Midbrain (tissue), 1 donor: ENCODE data around the gene UCK1.

Experiments
- DNase-seq: peaks from one replicate; lab custom pipeline; 2025; lab: John Stamatoyannopoulos, UW

UCK1 gene

DNA sequence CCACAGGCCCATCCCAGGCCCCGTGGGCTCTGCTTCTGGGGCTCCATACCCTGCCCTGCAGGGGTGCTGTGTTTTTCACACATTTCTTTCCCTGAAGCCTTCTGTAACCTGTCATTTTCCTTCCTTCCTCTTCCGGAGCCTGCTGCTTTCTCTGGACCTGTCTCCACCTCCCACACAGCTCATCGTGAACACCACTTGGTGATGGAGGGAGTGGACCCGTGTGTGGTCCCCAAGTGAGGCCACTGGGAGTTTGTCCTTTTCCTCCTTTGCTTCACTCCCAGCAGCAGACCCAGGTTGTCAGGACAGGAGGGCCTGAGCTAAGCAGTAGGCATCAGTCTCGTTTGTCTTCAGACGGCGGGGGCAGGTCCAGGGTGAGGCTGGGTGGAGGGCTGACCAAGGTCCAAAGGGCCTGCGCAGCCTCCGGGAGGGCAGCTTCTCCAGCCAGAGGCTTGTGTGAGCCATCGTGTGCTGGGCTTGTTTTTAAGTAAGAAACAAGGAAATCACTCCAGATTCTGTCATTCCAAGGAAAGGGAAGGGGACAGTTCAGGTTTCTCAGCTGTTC lies 34.1 kb downstream of the UCK1 start:
- no peak for DNase-seq

DNA sequence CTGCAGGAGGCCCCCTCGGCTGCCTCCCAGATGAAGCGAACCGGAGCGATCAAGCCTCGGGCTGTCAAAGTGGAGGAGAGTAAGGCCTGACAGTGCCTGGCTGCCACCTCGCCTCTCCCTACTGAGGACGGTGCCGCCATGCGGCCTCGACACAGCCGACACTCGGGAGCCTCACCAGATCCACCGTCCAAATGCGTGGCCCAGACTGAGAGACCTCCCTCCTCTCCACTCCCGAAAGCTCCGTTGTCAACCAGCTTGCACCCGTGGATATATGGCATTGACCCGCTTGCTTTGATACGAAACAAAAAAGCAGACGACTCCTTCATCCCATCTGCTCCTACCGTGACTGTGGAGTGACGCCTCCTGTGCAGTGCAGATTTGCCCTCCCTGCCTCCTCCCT lies 35.3 kb downstream of the UCK1 start:
- no peak for DNase-seq

DNA sequence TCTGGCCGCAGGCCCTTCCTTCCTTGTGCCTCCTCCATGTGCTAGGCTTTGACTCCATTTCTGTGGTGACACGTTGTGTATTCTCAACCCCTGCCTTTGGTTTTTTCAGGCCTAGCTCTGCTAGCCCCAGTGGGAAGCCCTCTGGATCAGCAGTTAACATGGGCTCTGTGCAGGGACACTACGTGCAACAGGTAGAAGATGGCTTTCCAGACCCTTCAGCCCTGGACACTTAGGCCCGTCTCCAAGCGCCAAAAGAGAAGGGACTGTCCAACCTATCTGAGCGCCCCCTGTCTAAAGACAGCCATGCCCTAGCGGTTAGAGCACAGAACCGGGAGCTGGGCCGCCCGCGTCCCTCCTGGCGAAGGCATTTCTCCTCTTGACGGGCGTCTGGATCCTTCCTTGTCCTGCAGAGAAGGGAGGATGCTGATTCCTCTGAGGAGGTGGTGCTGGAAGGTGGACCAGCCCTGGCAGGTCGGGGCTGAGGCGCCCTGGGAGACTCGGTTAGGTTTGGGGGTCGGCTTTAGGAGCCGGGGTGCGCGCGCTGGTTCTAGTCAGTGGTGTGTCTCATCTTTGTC lies 36.7 kb downstream of the UCK1 start:
- no peak for DNase-seq

DNA sequence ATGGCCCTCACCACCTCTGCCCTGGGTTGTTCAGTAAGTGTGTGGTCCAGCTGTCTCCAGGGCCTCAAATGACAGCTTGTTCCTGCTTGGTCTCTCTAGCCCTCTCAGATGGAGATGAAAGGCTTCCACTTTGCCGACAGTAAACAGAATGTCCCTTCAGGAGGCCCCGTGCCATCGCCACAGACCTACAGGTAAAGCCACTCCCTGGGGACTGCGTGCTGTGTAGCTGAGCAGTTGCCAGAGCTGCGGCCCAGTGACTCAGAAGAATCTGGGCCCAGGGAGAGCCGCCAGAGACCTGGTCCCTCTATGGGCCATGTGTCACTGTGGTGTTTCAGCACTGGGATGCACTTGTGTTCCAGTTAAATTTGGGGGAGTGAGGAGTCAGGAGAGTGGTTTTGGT lies 39.0 kb downstream of the UCK1 start:
- DNase-seq = no peak

DNA sequence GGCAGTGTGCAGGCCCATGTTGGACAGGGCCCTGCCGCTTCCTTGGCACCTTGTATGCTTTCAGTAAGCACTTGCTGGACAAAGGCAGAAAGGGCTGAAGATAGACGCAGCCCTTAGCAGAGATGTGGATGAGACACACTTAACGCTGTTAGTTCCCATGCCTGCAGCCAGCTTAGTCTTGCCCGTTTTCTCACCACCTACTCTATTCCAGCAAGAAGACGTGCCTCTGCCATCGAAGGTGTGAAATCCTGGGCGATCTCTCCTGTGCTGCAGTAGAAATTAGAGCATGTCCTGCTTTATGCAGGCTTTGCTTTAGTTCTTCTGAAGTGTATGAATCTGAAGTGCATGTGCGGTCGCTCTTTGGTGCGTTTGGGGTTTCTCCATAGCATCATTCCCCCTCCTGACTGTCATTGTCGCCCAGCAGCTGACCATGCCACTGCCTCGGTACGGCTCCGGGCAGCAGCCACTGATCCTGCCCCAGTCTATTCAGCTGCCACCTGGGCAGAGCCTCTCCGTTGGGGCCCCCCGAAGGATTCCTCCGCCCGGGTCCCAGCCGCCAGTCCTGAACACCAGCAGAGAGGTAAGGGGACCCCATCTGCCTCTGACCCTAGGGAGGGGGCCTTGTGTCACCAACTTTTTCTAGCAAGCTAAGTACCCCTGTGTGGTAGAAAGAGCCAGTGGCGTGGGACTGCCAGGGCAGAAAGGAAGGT lies 39.9 kb downstream of the UCK1 start:
- no peak for DNase-seq

DNA sequence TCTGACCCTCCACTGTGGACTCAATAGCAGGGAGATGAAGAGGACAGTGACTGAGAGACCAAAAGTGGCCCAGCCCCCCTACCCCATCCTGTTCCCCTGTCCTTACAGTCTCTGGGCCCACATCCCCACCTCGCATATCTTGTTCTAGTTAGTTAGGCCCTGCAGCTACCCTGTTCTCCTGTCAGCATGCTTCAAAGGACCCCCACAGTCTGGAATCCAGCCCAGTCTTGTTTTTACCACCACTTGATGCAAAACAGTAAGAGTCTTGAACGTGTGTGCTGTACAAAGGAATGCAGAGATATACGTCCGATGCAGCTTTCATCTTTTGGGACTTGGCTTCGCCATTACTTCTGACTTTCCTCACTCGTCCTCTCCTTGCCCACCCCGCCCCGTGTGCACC lies 40.5 kb downstream of the UCK1 start:
- no peak for DNase-seq

DNA sequence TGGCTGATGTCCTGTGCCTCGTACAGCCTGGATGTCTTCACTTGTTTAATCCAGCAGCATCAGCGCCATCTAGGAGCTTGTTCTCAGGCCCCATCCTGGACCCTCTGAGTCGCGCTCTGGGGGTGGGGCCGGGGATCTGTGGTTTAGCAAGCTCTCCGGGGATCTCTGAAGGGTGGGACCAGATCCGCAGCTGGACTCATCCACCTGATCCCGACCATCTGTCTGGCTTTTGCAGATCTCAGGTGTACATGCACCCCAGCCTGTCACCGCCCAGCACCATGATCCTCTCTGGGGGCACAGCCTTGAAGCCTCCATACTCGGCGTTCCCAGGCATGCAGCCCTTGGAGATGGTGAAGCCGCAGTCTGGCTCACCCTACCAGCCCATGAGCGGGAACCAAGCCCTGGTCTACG lies 43.4 kb downstream of the UCK1 start:
- no peak for DNase-seq

DNA sequence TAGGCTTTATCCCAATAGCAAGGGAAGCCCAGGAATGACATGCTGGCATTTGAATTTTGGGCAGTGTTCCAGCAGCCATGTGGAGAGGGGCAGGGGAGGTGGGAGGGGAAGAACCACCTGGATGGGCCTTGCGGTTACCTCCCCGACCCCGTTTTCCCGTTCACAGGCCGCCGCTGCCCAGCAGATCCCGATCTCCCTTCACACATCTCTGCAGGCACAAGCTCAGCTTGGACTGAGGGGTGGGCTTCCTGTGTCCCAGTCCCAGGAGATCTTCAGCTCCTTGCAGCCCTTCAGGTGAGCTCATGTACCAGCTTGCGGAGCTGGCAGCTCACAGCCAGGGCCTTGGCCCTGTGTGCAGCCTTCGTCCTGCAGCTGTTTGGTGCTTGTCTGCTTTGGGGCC lies 44.1 kb downstream of the UCK1 start:
- DNase-seq = no peak

DNA sequence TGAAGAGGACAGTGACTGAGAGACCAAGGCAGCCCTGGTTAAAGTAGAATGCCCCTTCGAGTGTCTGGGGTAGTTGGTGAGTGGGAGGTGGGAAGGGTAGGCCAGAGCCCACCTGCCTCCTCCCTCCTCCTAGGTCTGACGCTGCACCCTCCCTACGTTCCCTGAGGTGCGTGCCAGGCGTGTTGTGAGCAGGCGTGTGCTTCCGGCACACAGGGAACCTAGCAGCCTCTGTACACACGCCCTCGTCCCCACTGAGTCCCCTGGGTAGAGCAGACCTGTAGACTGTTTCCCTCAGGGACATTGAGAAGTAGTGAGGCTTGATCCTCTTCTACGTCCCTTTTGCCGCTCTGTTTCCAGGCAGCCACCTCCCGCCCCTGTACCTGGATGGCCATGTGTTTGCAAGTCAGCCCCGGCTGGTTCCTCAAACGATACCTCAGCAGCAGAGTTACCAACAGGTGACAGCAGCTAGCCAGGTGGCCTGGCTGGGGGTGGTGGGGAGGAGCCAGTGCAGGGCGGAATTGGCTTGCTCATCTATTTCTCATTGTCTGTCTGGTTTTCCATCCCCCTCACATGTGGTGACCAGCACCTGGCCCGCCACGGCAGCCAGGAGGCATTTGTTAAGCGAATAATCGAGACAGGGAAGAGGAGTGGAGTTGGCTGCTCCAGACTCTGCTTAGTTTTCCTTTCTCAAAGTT lies 45.2 kb downstream of the UCK1 start:
- no peak for DNase-seq

DNA sequence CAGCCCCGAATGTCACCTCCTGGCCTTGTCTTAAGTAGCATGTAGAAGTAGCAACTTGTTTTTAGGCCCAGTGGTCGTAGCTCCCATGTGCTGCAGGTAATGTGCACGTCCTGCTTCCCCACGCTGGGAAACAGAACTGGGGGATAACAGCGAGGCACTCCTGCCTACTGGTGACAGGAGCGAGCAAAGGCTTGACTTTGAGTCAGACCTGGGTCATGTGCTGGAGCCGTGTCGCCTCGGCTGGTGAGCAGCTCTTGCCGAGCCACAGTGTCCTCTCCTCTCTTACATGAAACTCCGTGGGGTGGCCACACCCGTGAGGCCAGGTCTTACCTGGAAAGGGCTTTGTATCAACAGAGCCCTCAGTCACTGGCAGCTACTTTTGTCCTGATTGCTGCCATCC lies 45.9 kb downstream of the UCK1 start:
- DNase-seq = no peak

DNA sequence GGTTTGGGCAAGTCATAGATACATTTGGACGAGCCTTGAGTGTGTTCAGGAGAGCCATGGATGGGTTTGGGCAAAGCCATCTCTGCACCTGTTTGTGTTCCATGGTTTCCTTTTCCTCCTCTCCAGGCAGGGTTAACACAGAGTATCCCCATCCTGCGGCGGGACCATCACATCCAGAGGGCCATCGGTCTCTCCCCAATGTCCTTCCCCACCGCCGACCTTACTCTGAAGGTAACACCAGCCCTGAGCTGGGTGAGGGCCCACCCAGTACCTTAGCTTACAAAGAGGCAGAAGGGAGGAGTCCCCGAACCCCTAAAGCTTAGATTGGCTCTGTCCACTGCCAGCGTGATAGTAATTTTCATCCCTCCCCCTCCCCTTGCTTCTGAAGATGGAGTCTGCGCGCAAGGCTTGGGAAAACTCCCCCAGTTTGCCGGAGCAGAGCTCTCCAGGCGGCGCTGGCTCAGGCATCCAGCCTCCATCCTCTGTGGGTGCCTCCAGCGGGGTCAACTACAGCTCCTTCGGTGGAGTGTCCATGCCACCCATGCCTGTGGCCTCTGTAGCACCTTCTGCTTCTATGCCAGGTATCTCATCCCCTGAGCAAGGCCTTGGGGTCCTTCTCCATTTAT lies 46.4 kb downstream of the UCK1 start:
- no peak for DNase-seq

DNA sequence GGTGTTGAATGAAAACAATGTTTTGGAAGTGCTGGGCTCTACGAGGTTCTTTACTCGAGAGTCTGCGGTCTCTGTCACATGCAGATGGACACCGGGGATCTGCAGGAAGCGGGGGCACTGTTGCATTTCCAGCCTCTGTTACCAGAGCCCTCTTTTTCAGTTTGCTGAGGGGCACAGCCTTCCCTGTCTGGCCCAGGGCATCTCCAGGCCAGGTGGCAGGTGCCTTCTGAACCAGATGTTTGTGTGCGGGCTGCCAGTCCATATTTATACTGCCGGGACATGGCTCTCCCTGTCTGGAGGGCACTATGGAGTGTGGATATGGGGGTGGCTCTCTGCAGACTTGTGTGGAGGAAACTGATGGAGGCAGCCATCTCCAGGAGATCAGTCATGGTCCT lies 47.0 kb downstream of the UCK1 start:
- DNase-seq = no peak

DNA sequence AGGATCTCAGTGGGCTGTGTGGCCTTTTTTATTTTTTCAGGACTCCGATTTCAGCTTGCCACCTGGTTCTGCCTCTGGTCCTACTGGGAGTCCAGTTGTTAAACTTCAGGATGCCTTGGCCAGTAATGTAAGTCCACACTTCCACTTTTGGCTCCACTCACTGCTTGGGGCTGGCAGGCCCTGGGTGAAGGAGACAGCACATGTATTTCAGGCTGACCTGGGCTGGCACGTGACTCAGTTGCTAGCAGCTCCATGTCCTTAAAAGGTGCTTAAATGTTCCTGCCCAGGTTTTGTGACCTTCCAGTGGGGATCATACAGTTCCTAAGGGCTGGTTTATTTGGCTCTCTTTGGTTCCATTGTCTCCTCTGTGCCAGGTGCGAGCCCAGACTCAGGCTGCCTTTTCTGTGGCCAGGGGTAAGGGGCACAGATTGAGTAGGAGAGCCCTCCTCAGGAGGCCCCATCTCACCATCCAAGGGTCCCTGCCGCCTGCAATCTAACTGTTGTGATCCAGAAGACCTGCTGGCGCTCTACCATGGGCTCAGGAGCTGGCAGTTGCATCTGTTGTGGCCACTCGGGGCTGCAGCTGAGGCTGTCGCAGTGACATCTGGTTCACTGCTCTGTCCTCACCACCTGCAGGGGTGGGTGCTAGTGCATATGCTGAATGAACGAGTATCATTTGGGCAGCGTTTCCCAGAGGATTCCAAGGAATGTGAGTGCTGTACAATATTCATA lies 47.6 kb downstream of the UCK1 start:
- no peak for DNase-seq

DNA sequence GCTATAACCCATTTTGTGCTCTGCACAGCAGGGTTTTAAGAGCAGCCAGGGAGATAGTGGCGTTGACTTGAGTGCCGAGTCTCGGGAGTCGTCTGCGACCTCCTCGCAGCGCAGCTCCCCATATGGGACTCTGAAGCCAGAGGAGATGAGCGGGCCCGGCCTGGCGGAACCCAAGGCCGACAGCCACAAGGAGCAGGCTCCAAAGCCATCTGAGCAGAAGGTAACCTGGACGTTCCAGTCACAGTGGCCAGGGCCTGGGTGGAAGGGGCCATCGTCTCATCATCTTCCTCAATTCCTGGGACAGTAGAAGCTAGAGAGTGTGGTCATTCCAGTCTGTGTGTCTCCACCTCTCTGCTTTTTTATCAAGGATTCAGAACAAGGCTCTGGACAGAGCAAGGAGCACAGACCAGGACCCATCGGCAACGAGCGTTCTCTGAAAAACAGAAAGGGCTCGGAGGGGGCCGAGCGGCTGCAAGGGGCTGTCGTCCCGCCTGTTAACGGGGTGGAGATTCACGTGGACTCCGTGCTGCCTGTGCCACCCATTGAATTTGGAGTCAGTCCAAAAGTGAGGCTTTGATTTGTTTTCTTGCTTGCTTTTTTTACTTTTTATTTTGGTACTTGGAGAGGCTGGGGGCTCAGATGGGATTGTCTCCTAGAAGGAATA lies 48.6 kb downstream of the UCK1 start:
- DNase-seq = no peak

DNA sequence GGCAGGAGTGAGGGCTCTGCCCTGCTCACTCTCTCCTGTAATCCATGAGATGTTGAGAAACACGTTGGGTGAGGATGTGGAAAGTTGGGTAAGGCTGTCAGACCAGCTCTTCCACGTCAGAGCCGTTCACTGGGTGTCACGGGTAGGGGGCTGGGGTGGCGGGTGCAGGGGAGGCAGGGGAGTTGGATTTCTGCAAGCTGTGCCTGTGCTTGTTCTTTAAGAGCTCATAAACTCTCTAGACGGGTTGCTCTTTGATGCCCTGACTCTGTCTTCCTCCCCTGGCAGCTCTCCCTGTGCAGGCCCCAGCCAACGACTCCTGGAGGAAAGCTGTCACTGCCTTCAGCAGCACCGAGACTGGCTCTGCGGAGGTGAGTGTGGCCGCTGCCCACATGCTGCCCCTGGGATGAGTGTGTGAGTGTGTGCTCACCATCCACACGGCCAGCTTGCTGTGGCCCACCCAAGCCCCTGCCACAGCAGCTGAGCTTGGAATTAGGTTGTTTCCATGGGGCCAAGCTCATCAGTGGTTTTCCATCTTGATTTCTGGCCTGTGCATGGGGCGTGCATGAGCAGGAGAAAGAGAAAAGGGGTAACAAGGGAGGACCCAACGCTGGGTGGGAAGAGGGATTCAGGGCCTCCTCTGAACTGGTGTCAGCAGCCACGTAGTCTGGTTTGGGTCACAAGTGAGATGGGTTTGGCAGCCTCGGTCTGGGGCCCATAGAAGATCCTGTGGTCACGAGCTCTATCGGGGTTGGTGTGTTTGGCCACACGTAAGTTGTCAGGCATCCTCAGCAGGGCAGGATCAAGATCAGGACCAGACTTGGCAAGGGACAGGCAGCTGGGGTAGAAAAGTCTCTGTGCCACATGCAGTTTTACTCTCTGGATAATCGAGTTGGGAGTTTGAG lies 49.4 kb downstream of the UCK1 start:
- no peak for DNase-seq

DNA sequence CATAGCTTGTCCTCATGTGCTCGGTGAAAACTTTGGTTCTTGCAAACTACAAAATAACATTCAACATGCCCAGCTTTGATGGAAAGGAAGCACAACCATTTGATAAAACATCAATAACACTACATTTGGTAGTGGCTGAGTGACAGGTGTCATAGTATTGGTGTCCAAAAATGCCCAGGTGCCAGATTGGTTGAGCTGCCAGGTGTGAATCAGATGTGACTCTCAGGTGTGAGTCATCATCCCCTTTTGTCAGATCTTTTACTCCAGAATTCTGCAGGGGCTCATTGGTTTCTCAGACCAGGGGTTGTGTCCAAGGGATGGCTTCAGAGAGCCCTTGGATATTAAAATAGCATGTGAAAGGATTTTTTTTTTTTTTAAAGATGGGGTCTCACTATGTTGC lies 50.8 kb downstream of the UCK1 start:
- no peak for DNase-seq

DNA sequence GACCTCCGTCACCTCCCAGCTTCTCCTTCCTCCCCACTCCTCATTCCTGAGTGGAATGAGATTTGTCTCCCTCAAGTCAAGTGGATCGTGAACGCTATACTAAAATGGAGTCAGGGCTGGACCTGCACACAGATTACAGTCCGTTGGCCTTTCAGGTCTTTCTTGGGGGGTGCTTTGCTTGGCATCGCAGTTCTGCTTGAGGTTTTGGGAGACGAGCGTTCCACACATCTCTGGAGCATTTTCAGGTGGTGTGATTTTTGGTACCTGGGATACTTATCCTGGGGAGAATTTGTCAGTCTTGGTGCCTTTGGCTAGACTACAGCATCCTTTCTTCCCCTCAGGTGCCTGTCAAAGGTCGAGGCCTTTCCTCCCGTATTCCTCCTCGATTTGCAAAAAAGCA lies 52.2 kb downstream of the UCK1 start:
- no peak for DNase-seq

DNA sequence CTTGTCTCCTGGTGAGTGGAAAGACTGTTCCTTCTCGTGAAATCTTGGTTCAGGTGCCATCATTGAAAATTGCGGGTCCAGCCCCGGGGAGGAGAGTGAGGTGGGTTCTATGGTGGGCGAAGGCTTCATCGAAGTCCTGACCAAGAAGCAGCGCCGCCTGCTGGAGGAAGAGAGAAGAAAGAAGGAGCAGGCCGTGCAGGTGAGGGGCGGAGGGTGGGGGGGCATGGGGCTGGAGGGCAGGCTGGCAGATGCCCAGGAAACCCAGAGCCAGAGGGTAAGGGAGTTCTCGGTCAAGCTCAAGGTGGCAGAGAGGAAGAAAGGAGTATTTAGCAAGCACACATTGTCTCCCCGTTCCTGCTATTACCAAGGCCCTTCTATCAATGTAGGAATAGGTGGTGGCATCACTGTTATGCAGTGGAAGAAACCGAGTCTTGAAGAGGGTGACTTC lies 52.6 kb downstream of the UCK1 start:
- DNase-seq = no peak

DNA sequence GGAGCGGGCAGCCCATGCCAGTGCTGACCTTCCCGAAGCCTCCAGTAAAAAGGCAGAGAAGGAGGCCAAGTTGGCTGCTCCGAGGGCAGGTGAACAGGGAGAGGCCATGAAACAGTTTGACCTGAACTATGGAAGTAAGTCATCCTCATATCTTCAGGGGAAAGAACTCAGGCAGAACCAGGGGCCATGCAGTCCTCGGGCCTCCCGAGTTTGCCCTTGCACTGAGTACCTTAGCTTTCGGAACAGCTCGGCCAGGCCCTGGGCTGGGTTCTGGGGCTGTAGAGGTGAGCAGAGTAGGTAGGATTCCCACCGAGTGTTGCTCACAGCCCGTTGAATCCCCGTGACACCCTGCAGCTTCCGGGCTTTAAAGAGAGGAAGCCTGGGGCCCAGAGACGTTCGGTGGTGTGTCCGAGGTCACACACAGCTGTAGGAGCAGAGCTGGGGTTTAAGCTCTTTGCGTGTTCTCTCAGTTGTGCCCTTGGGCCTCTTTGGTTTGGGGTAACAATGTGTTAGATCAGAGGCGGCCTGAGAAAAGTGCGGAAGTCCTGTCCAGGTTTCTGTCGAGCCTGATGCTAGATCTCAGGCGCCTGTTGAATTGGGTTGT lies 53.1 kb downstream of the UCK1 start:
- DNase-seq = no peak

DNA sequence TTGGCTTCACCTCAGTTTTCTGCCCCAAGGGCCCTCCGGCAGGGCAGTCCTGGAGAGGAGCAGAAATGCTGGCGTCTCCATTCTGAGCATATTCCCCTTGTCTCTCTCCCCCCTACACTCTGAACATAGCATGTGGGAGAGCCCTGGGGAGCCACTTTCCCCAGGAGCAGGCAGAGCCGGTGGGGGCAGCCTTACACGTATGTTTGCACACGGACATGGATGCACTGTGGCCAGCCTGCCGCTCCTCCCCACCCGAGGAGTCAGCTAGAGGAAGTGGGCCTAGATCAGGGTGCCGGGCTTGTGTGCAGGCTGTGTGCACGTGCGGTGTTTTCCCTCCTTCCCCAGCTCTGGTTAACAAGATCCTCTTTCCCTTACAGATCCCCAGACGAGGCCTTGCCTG lies 53.7 kb downstream of the UCK1 start:
- no peak for DNase-seq
